HL-60 (cell line): Measurements from ENCODE around the gene SNTB2.

Experiments
- GABPA ChIP-seq: IDR thresholded peaks from 2 replicates; pipeline ENCODE4 v1.6.1; 2012; ENCODE audit warnings: low read depth
- POLR2AphosphoS5 ChIP-seq: IDR thresholded peaks from 2 replicates; pipeline ENCODE4 v1.6.1; 2012; ENCODE audit warnings: low read depth
- SPI1 ChIP-seq: IDR thresholded peaks from 2 replicates; pipeline ENCODE4 v1.6.1; 2012; ENCODE audit warnings: low read depth, mild to moderate bottlenecking, borderline replicate concordance
- TF ChIP-seq, protein P1 (sequence below): IDR thresholded peaks from one replicate; pipeline ENCODE4 v1.5.1; 2011; ENCODE audit warnings: low read length, control low read depth, inconsistent platforms; ENCODE audit not compliant: insufficient read depth
- TF ChIP-seq, protein P2 (sequence below): IDR thresholded peaks from 2 replicates; pipeline ENCODE4 v1.6.1; 2012; ENCODE audit warnings: low read depth; ENCODE audit not compliant: insufficient replicate concordance

DNA sequence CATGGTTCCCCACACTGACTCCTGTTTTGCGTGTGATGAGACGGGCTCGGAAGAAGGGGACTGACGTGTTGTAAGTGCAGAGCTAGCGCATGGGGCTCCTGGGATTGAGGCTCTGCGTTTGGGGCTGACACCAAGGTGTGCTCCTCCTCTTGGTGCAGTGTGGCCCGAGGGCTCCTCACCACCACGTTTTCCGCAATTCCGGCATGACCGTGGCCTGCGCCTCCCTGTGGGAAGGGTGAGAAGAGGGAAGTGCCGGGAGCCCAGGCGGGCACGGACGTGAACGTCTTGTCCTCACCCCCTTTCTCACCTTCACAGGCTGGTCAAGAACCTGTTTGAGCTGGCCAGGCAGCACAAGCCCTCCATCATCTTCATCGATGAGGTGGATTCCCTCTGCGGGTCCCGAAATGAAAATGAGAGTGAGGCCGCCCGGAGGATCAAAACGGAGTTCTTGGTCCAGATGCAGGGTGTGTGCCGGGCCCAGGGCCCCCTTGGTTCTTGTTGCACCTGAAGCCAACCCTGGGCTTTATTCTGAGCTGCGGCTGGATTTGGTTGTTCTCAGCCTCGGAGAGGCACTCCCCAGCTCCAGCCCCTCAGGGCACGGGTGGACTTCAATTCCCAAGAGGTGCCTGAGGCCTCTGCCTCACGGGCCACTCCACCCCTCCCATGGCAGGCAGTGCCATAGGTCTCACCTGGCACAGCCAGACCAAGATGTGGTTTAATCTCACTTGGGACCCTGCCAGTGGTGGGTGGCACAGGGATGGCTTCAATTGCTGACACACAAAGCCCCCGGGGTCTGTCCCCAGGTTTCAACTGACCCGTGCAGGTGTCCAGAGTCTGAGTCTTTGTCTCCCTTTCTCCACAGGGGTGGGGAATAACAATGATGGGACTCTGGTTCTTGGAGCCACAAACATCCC lies 133.1 kb downstream of the SNTB2 start:
- TF ChIP-seq, protein P1, sequence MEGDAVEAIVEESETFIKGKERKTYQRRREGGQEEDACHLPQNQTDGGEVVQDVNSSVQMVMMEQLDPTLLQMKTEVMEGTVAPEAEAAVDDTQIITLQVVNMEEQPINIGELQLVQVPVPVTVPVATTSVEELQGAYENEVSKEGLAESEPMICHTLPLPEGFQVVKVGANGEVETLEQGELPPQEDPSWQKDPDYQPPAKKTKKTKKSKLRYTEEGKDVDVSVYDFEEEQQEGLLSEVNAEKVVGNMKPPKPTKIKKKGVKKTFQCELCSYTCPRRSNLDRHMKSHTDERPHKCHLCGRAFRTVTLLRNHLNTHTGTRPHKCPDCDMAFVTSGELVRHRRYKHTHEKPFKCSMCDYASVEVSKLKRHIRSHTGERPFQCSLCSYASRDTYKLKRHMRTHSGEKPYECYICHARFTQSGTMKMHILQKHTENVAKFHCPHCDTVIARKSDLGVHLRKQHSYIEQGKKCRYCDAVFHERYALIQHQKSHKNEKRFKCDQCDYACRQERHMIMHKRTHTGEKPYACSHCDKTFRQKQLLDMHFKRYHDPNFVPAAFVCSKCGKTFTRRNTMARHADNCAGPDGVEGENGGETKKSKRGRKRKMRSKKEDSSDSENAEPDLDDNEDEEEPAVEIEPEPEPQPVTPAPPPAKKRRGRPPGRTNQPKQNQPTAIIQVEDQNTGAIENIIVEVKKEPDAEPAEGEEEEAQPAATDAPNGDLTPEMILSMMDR = no peak
- TF ChIP-seq POLR2AphosphoS5 = no peak
- TF ChIP-seq, protein P2, sequence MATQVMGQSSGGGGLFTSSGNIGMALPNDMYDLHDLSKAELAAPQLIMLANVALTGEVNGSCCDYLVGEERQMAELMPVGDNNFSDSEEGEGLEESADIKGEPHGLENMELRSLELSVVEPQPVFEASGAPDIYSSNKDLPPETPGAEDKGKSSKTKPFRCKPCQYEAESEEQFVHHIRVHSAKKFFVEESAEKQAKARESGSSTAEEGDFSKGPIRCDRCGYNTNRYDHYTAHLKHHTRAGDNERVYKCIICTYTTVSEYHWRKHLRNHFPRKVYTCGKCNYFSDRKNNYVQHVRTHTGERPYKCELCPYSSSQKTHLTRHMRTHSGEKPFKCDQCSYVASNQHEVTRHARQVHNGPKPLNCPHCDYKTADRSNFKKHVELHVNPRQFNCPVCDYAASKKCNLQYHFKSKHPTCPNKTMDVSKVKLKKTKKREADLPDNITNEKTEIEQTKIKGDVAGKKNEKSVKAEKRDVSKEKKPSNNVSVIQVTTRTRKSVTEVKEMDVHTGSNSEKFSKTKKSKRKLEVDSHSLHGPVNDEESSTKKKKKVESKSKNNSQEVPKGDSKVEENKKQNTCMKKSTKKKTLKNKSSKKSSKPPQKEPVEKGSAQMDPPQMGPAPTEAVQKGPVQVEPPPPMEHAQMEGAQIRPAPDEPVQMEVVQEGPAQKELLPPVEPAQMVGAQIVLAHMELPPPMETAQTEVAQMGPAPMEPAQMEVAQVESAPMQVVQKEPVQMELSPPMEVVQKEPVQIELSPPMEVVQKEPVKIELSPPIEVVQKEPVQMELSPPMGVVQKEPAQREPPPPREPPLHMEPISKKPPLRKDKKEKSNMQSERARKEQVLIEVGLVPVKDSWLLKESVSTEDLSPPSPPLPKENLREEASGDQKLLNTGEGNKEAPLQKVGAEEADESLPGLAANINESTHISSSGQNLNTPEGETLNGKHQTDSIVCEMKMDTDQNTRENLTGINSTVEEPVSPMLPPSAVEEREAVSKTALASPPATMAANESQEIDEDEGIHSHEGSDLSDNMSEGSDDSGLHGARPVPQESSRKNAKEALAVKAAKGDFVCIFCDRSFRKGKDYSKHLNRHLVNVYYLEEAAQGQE = no peak
- TF ChIP-seq SPI1 = no peak
- no peak for TF ChIP-seq GABPA
